Glomerular visceral epithelial cell (primary cell): ENCODE data around the gene CRYBG1.
"Not testable (repeated sequence)": the region's sequence is repeated elsewhere in the genome, so short reads cannot be mapped to it uniquely, and the experiment has no call there.

Experiments
- DNase-seq: peaks from one replicate; pipeline ENCODE4 v3.0.0-alpha.2; 2016; ENCODE audit errors: extremely low spot score

Gene CRYBG1

DNA sequence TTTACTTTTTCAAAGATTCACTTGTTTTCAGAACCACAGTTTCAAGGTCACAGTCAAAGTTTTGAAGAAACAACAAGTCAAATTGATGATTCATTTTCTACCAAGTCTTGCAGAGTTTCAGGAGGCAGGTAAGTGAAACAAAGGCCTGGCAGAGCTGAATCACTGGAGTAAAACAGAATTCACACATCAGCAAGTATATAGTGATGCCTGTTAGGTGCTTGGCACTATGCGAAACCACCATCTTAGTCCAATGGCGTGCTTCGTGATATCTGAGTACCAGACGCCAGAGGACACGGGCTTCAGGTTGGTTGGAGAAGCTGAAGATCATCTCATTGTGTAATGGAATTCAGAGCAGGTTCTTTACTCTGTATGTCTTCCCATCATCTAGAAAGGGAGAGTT is 192.9 kb downstream of the CRYBG1 start:
- no peak for DNase-seq

GRCh38 chr6:106555767-106556166 is 195.2 kb downstream of the CRYBG1 start:
- DNase-seq, result no peak

DNA sequence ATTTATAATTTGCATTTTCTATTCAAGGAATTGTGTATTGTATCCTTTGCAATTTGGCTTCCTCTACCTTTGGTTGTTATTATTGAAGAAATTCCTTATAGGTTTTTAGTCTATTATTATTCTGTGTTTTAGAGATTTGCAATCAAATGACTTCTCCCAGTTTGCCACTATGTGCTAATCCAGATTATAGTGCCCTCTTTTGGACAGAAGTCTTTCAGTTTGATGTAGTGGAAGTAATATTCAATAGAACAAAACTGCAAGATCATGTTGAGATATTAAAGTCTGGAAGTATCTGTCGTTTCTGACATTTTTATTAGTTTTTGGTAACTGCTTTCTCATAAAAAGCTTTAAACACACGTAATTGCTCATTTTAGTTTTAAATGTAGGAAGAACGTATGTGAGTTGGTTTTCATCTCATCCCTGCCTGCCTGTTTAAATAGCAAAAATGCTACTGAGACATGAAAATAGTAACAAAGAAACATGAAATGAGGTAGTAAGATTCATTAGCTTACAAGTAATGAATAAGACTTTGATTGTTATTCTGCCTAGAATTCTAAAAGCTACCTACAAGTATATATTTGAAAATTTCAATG is 195.9 kb downstream of the CRYBG1 start:
- peak; percentile 25 for DNase-seq

- DNase-seq, result no peak
Observed at GRCh38 chr6:106557837-106558236, 197.3 kb downstream of the CRYBG1 start.

- no peak for DNase-seq
Observed at GRCh38 chr6:106558364-106558763, 197.8 kb downstream of the CRYBG1 start.

- DNase-seq, result not testable (repeated sequence)
Observed at GRCh38 chr6:106559659-106560058, 199.1 kb downstream of the CRYBG1 start.

GRCh38 chr6:106560996-106561685 is 200.6 kb downstream of the CRYBG1 start:
- no peak for DNase-seq

- DNase-seq, result no peak
Observed at GRCh38 chr6:106561686-106562405, 201.3 kb downstream of the CRYBG1 start.

GRCh38 chr6:106563614-106564013 is 203.1 kb downstream of the CRYBG1 start:
- DNase-seq, result no peak

DNA sequence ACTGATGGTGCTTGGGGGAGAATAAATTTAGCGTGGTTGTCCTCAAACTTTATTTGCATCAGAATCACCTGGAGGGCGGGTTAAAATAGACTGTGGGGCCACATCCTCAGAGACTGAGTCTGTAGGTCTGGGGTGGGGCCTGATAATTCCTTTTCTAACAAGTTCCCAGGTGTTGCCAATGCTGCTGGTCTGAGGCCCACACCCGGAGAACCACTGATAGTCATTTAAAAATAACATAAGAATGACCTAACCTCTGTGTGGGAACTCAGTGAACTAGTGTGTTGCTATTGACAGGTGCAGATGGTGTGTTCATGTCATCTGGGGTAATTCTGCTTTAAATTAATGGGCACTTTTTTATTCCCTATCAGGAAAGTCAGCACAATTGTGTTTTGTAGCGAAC is 204.0 kb downstream of the CRYBG1 start:
- no peak for DNase-seq

DNA sequence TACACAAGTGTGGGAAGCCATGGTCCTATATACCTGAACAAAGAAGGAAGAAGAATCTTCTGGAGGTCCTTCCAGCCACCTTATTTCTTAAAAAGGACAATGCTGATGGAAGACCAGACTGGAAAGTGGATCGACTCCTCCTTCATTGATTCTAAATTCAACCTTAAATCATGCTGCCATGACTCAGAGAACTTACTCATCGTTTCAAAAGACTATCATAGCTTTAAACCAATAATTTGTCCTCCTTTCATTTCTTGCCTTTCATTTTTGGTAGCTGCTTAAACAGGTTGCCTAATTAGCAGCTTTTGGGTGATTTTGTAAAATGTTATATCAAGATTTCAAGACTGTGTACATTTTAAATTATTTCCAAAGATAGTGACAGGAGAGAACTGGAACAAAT is 208.0 kb downstream of the CRYBG1 start:
- DNase-seq, result no peak

GRCh38 chr6:106569428-106569827 is 208.9 kb downstream of the CRYBG1 start:
- no peak for DNase-seq

- DNase-seq, result no peak
Observed at GRCh38 chr6:106572436-106572835, 211.9 kb downstream of the CRYBG1 start.

DNA sequence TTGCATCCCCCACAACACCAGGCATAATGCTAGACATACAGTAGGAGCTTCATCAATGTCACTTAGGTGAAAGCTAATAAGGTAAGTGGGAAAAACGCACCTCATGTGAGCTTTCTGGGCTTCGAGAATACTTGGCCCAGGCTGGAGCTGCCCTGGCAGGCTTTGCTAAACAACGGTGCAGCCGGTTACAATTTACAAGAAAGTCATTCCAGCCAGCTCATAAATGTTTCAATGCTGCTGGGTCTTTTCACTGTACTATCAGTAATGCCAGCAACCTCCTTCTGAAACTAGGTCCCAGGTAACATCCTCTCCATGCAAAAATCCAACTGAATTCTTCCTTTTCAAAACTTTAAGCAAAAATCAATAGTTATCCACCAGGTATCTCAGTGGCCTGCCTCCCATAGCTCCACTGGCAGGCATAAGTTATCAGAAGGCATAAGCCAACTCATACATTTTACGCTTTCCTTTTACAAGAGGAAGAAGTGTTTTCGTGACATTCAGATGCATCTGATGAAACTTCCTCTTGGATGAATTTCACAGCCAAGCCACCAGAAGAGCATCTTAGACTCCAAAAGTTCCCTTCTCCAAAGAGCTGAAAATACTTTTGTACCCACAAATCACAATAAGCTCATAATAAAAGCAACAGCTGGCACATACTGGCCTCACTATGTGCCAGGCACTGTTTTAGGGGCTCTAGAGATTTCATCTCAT is 212.5 kb downstream of the CRYBG1 start:
- no peak for DNase-seq

DNA sequence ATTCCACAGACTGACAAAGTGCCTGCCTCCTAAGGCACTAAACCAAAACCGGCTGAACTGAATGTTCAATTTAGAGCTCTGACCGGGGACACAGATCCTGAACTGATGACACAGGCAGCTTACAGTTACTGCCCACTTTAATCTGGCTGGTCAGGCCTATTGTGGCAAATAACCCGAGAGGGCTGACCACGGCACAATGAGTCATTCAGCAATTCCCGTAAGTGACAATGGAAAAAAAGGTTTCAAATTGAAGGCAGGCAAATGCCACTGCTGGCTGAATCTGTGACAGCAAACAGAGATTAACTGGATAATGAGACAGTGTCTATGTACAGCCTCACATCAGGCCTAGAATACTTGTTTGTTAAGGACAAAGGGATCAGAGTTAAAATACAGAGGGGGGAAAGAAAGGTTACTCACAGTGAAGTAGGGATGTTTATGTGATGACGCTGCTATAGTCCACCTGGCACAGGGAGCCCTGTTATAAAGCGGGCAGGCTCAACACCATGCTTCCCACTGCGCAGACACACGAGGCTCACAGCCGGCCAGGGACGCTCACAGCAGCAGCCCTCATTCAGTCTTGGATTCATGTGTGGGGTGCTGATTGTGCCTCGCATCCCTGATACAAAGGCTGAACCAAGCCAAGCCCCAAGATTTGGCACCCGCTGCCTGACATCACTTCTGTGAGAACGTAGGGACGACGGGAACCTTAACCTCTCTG is 214.4 kb downstream of the CRYBG1 start:
- peak; percentile 69 for DNase-seq

- no peak for DNase-seq
Observed at GRCh38 chr6:106579281-106579680, 218.8 kb downstream of the CRYBG1 start.

GRCh38 chr6:106581468-106581867 is 221.0 kb downstream of the CRYBG1 start:
- no peak for DNase-seq

DNA sequence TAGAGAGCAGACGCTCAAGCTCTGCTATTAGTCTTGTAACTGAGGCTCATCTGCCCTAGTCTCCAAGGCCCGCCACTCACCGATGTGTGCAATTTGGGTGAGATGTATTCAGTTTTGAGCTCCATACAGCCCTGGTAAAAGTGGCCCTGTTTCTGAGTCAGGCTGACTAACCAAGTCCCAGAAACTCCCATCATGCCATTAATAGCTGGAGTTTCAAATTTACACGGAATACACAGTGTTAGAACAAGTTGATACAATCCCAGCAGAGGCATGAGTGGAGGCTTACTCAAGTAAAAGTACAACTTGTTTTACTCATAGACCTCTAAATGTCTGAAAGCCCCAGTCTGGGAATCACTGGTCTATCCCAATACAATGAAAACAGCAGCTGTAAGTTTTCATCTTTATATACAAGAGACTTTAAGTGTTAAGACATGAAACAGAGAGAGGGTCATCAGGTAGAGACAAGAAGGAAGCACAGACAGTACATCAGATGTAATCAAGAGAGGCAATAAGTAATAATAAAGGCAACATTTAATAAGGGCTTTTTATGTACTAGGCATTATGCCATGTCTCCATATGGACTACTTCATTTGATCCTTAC is 226.4 kb downstream of the CRYBG1 start:
- no peak for DNase-seq

- not testable (repeated sequence) for DNase-seq
Observed at GRCh38 chr6:106588937-106589336, 228.4 kb downstream of the CRYBG1 start.

DNA sequence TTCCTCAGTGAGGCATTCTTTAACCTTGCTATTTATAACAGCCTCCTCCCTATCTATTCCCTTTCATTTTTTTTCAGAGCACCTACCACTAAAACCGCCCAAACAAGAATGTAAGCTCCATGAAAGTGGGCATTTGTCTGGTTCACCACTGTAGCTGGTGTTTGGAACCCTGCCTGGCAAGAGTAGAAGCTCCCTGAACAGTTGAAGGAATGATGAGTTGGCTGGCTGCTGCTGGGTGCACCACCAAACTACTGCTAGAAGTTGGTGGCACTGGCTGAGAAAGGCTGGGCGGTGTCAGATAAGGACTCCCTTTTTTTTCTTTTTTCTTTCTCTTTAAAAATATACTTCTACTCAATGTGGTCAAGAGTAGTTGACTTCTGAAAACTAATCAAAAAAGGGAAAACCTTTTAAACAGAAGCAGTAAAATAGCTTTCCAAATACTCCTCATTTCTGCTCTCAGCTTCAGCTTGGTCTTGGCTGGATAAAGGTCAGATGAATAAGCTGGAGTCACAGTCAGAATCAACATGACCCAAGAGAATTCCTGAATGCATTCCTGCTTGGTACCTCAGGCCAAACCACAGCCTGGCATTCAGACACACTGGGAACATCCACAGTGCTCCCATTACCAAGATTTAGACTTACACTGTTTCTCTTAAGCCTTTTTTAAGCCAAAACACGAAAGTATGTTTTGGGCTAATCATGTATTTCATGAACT is 230.8 kb downstream of the CRYBG1 start:
- peak; percentile 76 for DNase-seq

GRCh38 chr6:106599440-106599839 is 238.9 kb downstream of the CRYBG1 start:
- no peak for DNase-seq
